ENCODE results near the gene SUPT3H.
"Not testable (repeated sequence)": the region's sequence is repeated elsewhere in the genome, so short reads cannot be mapped to it uniquely, and the experiment has no call there.

The SUPT3H gene

DNA sequence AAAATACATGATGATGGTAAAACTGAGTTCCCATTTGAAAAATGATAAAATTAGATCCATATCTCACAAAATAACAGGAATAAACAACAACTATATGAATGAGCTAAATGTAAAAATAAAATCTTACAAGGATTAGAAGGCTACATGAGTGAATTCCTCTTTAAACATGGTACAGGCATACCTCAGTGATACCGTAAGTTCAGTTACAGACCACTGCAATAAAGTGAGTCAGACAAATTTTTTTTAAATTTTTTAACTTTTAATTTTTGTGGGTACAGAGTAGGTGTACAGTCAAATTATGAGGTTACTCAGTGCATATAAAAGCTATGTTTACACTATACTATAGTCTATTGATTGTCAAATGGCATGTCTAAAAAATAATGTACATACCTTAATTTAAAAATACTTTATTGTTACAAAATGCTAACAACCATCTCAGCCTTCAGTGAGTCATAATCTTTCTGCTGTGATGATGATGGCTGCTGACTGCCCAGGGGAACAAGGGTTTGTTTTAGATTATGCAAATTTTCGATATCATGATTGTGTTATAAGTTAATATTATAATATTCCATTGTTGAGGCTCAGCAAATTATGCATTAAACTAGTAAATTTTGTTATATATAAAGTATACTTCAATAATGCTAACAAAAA lies 272.4 kb downstream of the SUPT3H start:
- DNase-seq = no peak

DNA sequence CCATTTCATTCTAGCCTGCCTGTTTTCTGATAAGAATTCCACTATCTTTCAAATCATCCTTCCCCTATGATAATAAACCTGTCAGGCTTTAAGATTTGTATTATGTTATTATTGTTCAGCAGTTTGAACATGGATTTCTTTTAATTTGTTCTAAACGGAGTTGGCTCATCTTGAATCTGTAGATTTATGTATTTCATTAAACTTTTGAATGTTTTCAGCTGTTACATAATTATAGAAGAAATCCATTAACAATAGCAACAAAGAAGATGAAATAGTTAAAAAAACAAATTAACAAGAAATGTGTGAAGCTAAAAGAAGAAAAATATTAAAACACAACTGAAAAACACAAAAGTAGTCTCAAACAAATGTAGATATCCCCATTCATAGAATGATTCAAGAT lies 273.3 kb downstream of the SUPT3H start:
- no peak for DNase-seq

DNA sequence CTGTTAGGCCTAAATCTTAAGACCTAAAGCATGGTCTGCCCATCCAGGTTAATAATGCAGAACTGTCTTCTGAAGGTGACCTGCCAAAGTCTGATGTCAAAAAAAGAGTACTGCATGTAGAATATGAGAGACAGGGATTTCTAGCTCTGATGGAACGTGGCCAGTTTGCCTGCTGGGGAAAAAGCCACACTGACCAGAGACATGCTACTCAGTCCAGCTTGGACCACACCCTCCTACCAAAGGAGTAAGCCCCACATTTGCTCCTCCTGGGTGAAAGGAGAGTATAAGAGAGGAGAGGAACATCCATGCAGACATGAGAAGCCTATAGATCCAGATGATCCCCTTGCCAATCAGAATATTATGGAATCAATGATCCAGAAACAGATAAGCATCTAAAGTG lies 279.5 kb downstream of the SUPT3H start:
- no peak for DNase-seq

DNA sequence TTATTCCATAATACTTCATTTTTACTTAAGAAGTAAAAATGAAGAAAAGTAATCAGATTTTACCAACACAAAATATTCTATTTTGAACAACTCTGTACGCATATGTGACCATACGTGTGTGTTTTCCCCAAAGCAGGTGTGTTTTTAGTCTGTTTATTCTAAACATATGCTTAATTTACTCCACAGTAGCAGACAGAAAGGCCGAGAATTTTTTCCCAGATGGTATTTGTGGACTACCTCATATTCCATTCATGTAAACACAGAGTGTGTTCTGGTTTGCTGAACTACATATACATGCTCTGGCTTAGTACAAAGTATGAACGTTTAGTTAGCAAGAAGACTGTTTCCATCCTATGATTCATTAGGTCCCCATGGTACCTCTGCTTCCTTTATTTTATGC lies 282.9 kb downstream of the SUPT3H start:
- no peak for DNase-seq

DNA sequence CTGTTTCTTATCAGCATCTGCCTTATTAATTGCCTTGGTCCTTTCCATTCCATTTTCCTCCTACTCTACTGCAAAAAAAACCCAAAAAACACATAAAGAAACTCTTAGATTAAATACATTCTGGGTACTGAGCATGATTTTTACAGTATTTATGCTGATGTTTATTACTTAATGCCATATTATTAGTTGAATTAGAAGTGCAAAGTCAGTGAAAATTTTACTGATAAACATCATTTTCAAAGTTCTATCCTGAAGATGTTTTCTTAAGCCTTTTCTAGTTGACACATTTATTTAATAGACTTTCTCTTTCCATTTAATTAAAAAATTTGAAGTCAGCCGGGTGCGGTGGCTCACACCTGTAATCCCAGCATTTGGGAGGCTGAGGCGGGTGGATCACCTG lies 285.6 kb downstream of the SUPT3H start:
- DNase-seq = no peak

DNA sequence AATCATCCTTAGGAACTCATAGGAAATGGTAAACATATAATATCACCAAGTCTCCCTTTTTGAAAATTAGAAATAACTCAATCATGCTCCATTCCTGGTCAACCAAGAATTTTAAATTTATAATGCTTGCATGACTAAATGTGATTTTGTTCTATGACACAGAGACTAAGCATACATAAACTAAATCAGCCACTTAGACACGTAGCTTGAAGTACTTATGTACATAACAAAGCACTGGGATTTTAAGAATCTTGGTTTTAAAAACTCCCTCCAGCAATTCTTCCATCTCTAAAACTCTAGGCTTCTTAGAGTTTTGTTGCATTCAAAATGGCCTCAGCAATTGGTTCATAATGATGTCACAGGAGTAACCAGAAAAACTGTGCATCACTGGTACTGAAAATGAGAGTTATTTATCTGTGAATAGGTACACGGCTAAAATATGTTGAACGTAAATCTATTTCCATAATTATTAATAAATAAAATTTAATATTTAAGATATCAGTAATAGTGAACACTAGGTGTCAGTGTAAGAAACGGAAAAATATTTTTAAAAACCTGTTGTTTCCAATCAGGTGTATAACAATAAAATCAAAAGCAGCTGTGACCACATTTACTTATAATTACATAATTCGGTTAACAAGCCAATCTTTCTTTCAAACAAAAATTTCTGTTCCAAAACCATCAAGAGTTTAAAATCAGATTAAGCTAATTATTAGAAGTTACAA lies 291.2 kb downstream of the SUPT3H start:
- no peak for DNase-seq

DNA sequence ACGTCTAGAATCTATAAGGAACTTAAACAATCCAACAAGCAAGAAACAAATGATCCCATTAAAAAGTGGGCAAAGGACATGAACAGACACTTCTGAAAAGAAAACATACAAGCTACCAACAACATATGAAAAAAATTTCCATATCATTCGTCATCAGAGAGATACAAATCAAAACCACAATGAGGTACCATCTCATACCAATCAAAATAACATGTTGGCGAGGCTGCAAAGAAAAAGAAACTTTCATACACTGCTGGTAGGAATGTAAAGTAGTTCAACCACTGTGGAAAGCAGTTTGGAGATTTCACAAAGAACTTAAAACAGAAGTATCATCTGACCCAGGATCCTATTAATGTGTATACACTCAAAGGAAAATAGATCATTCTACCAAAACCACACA lies 293.5 kb downstream of the SUPT3H start:
- no peak for DNase-seq

DNA sequence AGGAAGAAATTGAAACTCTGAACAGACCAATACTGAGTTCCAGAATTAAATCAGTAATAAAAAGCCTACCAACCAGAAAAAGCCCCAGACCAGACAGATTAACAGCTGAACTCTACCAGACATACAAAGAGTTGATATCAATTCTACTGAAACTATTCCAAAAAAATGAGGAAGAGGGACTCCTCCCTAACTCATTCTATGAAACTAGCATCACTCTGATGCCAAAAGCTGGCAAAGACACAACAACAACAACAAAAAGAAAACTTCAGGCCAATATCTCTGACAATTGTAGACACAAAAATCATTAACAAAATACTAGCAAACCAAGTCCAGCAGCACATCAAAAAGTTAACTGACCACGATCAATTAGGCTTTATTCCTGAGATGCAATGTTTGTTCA lies 295.6 kb downstream of the SUPT3H start:
- no peak for DNase-seq

DNA sequence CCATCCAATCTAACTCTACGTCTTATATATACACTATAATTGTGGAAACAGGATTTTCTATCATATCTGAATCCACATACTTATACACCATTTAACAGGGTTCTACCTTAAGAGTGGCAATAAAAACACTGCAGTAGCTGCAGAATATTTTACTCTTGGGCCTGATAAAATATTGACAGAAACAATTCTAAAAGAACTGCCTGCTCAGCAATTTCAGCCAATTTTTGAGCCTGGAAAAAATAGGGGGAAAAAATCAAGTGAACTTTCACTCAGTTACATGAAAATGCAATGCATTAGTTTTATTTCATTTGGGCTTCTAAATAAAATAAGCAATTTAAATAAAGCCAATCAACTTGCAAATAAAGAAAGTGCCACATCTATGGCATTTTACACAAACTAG lies 296.1 kb downstream of the SUPT3H start:
- no peak for DNase-seq

DNA sequence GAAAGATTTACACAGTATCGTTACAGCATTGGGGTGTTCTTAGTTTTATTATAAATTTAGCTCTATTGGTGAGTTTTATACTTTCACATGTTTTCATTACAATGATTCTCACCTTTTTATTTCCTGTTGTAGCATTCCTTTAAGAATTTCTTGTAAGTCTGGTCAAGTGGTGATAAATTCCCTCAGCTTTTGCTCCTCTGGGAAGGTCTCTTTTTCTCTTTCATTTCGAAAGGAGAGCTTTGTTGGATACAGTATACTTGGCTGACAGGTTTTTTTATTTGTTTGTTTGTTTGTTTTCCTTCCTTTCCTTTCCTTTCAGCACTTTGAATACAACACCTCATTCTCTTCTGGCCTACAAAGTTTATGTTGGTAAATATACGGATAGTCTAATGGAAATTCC lies 299.3 kb downstream of the SUPT3H start:
- no peak for DNase-seq

DNA sequence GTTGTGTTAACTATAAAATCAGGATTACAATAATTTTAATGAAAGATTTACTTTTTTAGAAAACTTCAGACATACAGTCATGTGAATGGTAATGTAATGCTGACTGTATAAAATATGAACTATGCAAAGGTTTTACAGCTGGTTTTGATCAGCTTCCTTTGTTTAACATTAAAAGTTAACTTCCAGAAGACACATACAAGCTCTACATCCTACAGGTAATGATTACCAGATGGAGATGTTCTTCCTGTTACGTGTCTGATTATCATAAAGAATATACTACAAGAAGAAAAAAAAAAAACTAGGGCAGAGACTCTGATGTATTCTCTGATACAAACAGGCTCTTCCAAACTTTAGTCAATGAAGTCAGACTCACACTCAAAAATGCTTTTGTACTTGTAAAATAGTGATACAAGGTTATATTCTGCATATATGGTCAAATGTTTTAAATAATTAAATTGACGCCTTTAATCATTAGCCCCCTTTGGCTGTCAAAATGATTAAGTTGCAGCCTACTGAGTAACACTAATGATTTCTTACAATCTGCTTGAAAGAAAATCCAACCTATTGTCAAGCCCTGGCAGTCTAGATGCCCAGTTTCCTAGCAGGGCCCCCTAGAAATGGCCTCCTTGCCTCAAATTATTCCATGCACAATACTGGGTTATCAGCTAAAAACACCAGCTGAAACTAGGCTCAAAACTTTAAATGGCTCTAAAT lies 301.4 kb downstream of the SUPT3H start:
- no peak for DNase-seq

DNA sequence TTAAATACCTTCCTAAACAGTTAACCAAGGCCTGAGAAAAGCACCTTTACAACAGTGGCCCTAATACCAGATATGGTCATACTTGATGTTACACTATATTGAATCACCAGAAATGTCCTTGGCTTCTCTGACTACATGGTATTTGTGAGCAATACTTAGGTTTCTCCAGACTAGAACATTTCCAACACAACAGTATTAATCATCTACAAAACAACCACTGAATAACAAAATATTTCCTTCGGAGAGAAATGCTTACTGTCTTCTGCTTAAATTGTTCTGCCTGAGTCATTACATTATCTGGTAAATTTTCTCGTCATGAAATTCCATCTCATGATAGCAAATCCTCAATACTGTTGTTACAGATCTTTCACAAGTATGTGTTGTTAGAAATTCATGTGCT lies 302.5 kb downstream of the SUPT3H start:
- no peak for DNase-seq

DNA sequence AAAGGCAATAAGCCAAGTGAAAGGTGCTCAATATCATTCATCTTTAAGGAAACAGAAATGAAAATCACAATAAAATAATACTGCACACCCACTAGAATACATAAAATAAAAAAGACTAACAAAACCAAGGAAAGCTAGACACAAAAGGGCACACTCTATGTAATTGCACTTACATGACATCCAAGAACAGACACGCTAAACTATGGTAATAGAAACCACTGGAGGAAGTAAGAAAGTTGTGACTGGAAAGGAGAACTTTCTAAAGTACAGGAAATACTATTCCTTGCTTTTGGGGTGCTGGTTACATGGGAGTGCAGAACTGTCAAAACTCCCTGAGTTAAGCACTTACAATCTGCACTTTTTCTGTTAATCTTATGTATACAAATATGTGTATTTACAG lies 303.3 kb downstream of the SUPT3H start:
- no peak for DNase-seq

DNA sequence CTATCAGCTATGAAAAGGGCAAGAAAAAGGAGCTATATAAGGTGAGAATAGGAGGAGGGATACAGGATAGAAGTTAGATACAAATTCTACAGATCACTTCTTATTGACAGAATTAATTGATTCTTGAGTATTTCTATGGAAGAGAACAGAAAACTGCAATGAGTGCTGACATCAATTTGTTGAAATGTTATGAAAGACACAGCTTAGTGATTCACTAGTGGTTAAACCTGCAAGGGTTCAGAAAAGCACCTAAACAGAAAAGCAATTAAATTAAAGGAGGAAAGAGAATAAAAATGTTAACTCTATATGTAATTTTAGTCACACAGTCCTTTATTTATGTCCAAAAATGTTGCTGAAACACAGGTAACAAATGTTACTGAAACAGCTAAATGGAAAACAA lies 304.0 kb downstream of the SUPT3H start:
- no peak for DNase-seq

DNA sequence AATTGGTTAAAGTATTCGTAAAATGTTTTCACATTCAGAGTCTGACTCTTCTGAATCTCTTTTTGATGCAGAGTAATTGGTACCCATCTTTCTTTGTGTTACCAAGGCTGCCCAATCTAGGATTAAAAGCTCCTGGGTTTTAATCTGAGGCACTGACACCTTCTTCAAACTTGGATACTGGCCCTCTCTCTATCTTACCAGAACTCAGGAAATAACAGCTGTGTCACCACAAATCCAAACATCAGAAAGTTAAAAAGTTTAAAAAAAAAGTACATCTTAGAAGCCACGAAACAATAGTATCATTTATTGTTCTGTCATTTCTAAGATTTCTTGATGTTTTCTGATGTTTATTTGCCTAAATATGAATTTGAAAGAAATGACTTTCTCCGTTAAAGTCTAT lies 305.1 kb downstream of the SUPT3H start:
- DNase-seq = no peak

DNA sequence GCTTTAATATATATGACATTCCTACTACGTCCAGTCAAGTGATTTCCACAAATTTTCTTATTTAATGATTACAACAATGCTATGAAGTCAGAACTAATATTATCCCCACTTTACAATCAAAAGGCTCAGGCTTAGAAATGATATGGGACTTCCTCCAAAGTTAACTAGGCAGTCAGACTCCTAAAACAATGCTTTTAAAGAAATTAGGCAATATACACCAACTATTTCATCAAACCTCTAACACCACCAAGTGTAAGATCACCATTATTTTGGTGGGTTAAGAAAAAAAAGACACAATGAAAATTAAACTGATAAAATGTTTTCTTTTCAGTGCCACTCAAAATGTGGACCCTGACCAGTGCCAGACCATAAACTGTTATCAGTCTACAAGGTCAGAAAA lies 305.7 kb downstream of the SUPT3H start:
- no peak for DNase-seq

DNA sequence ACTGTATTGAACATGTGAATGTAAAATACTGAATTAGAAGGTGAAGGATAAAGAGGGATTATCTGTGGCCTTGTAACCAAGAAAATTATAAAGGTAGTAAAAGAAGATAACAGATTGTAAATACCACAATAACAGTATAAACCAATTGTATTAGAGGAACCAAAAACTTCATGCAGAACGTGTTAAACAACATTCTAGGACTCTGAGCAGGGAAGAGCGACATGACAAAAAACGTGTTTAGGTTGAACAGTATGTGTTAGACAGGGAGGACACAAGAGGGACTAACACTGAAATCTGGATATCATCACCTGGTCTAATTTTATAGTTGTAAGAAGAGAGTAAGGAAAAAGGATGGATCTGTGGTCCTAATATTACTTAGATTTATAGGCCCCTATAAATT lies 308.6 kb downstream of the SUPT3H start:
- no peak for DNase-seq

DNA sequence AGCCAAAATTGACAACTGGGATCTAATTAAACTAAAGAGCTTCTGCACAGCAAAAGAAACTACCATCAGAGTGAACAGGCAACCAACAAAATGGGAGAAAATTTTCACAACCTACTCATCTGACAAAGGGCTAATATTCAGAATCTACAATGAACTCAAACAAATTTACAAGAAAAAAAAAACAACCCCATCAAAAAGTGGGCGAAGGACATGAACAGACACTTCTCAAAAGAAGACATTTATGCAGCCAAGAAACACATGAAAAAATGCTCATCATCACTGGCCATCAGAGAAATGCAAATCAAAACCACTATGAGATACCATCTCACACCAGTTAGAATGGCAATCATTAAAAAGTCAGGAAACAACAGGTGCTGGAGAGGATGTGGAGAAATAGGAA lies 310.3 kb downstream of the SUPT3H start:
- not testable (repeated sequence) for DNase-seq

DNA sequence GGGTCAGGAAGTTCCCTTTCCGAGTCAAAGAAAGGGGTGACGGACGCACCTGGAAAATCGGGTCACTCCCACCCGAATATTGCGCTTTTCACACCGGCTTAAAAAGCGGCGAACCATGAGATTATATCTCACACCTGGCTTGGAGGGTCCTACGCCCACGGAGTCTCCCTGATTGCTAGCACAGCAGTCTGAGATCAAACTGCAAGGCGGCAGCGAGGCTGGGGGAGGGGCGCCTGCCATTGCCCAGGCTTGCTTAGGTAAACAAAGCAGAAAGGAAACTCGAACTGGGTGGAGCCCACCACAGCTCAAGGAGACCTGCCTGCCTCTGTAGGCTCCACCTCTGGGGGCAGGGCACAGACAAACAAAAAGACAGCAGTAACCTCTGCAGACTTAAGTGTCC lies 315.1 kb downstream of the SUPT3H start:
- not testable (repeated sequence) for DNase-seq

DNA sequence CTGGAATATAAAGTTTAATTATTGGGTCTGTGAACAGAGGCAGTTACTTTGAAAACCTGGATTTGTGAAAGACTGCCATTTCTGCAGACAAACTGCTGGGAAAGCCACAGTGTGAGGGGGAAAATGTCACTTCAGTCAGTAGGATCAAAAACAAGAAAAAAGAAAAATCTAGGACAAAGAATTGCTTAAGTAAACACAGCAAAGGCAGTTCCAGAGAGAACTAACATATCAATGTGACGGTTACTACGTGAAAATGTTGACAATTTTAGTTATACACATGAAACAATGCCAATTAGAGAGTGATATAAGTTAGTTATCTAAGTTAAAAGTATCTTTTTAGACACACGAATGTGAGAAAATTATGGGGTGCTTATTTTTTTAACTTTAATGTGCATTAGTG lies 320.0 kb downstream of the SUPT3H start:
- DNase-seq = no peak

DNA sequence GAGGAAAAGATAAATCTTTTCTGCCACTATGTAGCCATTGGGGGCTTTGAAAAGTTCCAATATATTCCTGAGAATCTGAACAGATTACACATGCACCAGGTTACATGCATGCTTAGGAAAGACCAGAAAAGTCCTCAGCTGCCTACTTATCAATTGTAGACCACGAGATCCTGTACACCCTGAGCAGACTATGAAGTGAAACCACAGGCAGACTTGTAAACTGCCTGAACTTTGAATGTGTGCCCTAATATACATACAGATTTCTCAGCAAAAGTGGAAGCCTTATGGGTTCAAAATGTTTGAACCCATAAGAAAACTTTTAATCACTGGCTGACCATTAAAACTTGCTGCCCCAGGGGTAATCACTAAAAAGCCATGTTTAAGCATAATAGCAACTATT lies 323.1 kb downstream of the SUPT3H start:
- no peak for DNase-seq

DNA sequence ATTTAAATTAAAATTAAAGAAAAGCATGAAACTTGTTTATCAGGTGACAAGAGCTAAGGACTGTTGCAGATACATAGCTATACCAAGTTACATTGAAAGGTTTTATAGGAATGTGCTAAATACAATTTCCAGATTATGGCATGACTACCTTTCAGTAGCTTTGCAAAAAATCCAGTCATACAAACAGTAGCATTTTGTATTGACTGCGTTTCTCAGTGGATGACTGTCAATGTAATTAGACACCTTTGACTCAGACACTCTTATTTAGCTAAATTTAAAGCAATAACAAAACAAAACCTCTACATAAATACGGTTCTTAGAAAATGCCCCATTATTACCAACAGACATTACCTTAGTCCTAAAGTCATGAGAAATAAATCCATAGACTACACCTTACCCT lies 325.4 kb downstream of the SUPT3H start:
- no peak for DNase-seq

DNA sequence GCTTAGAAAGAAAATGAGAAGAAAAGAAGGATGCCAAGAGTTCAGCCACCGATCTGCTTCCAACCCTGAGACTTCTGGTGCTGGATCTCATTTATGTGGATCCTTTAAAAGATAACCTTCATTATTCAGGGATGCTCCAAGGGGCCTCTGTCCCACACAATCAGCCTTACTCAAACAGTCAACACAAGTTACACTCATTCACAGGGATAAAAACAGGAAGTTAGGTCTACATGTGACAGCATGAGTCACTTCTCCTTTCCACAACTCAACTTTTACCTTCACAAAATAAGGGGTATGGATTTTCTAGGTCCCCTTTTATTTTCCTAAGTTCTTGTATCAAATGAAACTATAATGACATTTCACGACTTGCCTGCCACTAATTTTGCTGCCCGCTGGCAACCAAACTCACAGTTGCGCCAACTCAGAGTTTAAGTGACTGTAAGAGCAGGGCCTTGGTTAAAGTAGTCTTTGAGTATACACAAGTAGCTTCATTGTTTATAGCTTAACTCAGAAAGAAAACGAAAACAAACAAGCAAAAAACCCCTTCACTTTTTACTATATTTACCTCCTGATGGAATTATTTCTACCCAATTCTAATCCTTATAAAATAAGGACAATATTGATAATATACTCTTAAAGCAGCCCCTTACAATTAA lies 328.4 kb downstream of the SUPT3H start:
- DNase-seq = no peak

DNA sequence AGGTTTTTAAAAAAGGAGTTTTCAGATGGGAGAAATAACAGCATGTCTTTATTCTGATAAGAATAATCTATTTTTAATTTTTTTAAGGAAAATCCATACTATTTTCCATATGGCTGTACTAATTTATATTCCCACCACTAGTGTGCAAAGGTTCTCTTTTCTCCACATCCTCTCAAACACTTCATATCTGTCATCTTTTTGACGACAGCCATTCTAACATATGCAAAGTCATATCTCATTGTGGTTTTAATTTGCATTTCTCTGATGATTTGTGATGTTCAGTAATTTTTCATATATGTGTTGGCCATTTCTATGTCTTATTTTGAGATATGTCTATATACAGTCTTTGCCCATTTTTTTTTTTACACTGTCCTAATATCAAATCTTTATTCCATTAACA lies 330.2 kb downstream of the SUPT3H start:
- DNase-seq = no peak

Data from right hindlimb (tissue), 1 donor.